GM19238 (cell line): ENCODE measurements around the gene FCN2.

ENCODE experiments used
- DNase-seq: peaks from one replicate; pipeline ENCODE4 v3.0.0; 2011; ENCODE audit warnings: low spot score; ENCODE audit not compliant: insufficient read length

Gene FCN2

DNA sequence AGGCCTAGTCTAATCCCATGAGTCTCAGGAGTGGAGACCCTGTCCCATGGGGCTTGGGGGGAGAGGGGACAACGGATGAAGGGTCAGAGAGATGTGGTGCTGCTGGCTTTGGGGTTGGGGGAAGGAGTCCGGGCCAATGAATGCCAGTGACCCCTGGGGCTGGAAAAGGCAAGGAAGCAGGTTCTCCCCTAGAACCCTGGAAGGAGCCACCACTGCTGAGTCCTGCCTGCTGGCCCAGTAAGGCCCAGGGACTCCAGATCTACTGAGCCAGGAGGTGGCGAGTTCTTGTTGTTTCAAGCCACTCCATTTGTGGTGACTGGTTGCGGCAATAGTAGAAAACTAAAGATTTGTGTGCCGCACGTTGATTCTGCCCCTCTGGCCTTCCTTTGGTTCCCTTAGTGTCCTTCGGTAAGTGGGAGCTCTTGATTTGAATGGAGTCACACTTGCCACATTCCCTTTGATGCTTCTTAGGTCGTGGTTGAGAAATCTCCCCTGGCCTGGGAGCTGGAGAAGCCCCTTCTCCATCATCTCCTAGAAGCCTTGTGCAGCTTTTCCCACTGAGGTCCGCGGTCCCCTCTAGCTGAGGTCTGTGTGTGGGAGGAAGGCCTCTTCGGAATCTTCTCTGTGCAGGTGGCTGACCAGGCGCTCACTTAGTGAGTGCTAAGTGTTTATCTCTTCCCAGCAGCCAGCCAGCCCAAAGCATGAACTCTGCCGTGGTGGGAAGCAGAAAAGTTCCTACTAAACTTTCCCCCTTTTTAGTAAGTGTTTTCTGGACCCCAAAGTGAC is 28.1 kb downstream of the FCN2 start:
- DNase-seq: no peak

DNA sequence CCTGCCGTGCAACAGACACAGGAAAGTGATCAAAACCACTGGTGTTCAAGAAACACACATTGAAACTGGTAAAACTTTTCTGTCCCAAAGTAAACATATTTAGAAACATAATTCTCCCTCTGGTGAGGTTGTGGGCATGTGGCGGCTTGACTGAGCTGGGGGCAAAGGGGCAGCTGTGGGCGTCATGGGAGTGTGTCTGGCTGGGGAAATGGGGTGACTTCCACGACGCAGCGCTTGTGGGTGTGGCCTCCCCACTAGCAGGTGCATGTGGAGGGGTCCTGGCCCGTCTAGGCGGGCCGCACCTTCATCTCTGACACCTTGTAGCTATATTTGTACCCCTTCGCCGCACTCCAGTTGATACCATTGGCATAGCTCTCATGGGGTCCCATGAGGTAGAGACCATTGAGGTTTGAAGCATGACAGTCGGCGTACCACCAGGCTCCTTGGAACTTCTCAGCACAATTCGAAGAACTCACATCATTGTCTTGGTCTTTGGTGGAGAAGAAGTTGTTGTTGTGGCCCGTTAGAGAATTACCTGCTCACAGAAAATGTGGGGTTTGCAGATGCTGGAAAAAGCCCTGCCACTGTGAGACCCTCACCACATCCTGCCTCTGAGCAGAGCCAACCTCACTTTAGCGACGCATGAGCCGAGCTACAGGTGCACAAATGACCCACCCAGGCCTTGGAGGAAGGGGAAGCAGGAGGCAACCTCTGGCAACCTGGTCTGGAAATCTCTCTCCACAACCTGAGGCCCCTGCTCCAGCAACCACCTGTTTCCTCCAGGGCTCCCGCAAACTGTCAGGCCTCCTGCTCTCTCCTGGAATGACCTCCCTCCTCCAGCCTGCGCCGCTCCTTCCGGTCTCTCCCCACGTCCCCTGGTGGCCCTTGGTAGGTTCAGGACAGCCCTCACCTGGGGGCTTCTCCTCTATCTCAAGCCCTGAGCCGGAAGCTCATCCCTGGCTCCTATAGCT is 29.2 kb downstream of the FCN2 start:
- DNase-seq: no peak

DNA sequence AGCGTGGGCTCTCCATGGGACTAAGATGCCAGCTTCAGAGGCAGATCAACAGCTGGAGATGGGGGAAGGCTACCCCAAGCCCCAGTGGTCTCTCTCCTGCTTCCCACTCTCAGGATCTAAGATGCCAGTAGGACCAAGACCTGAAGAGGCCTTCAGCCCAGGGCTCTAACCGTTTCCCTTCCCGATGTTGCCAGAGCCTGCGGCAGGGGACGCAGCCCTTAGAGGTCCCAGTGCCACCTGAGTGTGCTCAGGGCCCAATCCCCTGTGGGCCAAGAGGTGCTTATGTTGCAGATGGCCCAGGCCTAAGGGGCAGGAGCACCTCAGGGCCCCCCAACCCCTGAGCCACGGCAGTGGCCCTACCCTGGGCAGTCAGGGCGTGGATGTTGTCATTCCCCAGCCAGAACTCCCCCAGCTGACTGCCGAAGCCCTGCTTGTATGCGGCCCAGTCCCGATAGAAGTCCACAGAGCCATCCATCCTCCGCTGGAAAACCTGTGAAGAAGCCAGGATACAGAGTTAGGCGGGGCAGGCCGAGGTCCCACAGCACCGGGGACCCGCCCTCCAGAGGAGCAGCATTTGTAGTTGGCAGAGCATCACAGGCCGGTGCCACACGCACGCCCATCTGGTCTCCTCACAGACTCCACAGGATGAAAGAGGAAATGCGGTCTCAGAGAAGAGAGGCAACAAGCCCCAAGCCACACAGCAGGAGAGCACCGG is 31.7 kb downstream of the FCN2 start:
- no peak for DNase-seq

DNA sequence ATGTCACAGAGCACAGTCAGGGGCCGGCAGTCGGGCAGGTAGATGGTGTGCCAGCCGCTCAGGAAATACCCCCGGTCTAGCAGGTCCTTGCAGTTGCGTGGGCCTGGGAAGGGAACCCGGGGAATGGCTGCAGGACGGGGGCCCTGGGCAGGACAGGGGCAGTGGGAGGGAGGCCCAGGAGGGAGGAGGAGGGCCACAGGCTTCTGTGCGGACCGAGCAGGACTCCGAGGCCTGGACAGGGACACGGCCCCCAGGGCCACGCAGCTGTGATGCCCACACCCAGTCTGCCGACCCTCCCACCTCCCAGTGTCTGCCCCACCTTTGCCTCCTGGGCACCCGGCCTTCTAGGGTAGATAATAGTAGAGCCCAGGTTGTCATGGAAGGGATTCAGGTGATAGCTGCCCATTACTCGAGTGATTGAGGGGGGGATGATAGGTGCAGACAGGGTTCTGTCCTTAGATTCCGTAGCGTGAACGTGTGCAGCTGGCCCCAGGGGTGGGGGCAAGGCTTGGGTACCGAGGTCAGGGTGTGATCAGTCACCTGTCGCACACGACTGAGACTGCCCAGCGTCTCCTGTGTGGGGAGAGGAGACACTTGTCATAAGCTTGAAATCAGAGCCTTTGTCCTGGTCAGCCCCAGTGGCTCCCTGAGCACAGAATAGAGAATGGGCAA is 32.6 kb downstream of the FCN2 start:
- no peak for DNase-seq

DNA sequence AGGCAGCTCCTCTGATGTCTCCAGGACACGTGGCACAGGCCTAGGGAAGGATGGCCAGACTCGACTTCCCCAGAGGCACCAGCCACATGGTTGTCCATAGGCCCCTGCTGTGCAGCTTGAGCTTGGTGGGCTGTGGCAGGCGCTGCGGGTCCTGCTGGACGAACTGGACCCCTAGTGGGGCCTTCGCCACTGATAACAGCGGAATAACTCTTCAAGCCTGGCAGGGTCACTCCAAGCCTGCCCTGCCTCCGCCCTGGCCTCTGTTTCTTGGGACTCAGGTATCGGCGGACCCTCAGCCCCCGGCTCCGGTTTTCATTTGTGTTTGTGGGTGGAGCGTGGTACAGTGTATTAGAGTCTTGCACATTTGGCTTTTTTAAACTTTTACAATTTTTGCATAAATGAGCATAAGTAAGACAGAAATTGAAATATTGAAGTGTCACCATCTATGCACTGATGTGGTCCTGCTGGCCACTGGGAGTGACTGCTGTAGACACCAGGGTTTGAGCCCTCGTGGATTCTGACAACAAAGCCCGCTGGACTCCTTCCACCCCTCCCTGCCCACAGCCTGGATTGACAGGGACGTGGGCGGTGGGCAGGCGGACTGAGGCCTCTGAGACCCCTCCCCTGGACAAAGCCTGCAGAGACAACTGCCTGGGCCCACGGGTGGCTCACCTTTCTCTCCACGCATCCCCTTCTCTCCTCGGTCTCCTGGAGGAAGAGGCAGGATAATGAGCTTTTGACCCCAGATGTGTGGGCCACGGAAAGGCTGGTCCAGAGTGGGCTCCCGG is 33.3 kb downstream of the FCN2 start:
- no peak for DNase-seq

DNA sequence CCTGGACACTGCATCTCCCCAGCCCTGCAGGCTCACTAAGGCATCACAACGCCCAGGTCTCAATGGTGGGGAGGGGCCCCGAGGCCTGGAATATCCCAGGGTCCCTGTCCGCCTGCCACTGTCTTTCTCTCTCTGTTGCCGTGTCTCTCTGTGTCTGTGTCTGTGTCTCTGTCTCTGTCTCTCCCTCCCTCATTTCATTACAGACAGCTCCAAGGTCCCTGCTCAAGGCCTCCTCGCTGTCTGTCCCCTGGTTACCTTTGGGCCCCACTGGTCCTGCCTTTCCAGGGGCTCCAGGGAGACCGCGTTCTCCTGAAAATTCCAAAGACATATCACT is 33.9 kb downstream of the FCN2 start:
- DNase-seq: no peak

DNA sequence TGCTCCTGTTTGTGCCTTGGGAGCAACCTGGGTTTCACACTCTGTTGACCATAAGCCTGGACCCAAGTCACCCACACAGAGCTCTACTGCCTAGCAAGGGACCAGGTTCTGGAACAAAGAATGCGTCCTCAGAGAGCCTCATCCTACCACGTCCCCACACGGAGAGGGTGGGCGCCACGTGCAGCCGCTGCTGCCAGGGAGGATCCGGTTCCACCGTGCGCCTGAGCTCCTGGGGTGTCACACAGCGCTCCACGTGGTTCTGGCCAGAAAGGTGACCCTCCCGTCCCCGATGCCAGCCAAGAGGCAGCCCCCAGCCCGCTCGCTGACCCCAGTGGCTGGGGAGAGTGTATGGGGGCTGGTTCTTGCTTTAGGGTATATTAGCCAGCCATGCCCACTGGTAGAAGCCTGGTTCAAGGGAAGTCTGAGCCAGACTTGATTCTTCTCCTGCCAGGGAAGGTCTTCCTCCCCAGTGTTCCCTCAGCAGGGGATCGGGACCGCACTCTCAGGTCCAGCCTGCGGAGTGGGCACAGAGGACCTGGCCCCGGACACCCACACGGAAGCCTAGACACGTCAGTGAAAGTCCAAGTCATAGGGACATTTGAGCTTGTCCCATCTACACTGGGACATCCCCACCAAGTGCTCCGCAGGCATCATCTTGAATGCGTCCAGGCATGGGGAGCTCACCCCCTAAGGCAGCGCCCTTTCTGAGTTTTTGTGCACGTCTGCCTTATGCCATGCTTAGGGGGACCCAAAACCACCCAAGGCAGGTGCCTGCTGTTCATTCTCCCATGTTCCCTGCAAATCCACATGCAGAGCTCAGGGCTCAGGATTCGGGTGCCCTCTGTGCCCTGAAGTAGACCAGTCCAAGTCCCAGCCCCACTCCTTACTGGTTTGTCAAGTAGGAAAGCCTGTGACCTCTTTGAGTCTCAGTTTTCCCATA is 34.7 kb downstream of the FCN2 start:
- DNase-seq: no peak

DNA sequence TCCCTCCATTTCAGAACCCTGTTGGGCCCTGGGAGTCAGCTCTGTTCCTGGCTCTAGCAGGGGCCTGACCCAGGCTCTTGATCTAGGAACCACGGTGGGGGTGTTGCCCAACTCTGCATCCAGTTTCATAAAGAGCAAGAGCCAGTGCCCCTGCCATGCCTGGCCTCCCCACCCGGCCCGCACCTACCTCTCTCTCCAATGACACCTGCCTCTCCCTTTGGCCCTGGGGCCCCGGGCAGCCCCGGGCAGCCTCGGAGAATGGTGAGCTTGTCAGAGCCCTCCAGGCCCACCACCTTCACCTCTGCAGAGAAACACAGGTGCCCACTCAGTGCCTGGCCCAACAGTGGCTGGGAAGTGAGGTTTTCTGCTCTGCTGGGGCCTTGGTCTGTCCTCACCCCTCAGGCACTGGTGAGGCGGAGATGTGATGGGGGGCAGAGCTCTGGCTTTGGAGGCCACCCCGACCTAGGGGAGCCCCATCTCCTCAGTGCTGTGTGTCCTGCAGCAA is 35.6 kb downstream of the FCN2 start:
- no peak for DNase-seq

DNA sequence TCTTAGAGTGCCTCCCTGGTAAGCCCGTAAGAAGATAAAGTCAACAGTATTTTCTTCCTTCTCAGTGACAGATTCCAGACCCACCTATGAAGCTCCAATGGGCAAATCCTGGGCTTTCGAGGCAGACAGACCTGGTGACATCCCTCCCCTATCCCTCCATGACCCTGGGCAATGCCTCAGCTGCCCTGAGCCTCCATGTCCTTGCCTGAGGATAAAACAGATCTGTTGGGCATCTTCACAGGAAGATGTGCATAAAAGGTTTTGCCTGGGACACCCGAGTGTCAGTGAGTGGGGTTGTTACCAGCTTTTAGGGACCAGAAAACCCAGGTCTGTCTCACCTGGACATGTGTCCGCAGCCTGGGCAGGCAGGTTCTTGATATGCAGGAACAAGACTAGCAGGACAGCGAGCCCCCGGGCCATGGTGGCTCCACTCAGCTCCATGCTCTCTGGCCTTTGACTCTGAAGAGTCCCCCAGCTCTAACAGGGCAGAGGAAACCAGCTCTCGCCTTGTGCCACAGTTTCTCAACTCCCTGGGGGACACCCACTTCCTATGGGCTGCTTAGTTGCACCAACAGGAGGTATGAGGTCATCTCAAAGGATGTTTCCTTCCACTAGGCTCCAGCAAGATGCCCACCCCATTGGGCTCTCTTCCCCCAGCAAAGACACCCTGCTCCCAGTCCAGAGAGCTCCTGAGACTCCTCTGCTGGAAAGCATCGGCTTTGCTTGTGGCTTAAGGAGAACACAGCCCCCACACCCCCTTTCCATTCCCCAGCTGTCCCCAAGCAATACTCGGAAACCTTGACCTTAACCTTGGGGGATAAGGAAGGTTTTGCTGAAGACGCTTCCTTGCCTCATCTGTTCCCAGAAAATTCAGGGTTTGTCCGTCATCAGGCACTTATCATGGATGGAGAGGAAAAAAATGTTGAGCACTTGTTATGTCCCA is 37.1 kb downstream of the FCN2 start, which contains the start of gene FCN1:
Gene FCN1 (minus strand): TSS at position 482 of the 943 bp plus-strand sequence. CDS start 41 bp downstream, at position 441.
- DNase-seq: no peak

DNA sequence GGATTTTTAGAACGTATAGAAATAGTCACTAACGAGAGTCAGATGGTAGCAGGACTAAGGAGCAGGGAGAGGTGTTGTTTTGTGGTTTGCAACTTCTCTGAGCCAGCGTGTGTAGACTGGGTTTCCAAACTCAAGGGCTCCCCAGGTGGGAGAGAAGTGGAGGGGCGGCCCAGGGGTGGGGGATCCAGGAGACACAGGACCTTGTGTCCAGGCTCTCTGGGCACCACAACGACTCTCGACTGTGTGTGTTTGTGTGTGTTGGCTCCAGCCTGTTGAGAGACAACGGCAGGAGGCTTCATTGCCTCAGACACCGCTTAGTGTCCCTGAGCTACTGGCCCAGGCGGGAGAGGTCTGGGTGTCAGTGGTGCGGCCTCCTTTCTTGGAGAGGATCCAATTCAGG is 38.0 kb downstream of the FCN2 start:
- no peak for DNase-seq

DNA sequence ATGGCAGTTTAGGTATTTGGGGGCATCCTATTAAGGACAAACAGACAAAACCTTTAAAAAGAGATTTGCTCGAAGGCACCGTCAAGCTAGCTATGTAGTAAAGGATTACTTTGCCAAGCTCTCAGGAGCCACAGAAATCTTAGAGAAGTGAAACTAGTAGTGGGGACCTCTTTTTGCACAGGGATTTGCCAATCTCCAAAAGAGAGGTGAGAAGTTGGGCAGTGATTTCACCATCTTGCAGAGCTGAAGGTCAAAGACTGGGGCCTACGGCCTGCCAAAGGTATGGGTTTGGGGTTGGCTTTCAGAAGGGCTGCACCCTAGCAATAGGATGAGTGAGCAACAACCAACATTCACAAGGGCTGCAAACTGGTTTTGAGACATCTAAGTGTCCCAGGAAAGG is 38.7 kb downstream of the FCN2 start:
- no peak for DNase-seq

DNA sequence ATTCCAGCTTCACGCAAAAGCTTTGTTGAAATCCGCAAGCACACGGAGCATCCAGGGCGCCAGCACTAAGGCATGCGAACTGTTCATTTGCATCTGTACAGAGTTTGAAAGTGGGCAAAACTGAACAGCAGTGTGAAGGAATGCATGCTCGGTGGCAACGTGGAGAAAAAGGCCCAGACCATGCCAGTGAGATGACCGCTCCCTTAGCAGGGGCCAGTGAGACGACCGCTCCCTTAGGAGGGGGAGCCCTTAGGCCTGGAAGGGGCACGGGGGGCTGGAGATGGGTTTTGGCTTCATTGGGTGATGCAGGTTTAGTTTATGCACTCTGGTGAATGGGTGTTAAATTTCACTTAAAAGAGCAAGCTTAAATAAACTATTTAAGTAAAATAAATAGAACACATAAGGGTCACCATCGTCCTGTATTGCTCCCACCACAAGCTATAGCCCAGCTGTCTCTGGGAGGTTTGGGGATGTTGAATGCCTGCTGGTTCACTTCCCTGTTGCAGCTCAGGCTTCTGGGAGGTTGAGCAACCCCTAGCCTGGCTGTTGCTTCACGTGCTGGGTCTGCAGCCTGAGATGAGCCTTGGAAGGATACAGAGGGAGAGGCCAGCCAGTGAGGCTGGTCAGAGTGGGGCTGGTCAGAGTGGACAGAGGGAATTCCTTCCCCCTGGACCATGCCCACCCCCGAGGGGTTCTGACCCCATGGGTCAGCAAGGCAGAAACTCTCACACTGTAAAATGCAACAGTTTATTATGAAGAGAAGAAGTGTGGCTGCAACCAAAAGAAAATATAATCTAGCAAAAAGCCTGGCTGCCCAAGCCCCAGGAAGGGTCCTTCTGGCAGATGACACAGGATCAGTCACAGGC is 41.7 kb downstream of the FCN2 start:
- no peak for DNase-seq

DNA sequence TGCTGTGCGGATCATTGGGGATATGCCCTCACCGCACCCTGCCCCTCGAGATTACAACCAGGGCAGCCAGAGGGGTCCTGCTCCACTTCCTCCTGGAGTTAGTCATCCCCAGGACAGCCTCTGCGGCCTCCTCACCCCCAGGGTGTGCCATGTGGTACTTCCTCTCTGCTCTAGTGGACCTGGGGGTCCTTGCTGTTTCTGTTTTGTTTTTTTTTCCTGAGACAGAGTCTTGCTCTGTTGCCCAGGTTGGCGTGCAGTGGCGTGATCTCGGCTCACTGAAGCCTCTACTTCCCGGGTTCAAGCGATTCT is 42.3 kb downstream of the FCN2 start:
- DNase-seq: no peak

DNA sequence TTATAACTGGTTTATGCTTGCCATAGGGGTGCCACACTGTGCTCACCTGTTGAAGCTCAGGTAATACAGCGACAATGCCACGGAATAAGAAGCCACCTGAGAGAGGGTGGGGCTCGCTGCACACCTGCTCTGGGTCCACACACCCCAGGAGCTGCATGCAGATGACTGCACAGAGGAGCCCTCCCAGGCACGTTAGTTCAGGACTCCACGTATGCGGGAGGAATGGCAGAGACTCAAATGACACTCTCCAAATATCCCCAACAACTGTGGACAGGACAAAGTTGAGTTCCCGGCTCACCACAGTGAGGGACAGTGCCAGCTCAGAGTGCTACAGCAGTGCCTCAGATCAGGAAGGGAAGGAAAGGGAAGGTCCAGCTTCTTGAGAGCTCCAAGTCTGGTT is 42.9 kb downstream of the FCN2 start:
- DNase-seq: no peak

DNA sequence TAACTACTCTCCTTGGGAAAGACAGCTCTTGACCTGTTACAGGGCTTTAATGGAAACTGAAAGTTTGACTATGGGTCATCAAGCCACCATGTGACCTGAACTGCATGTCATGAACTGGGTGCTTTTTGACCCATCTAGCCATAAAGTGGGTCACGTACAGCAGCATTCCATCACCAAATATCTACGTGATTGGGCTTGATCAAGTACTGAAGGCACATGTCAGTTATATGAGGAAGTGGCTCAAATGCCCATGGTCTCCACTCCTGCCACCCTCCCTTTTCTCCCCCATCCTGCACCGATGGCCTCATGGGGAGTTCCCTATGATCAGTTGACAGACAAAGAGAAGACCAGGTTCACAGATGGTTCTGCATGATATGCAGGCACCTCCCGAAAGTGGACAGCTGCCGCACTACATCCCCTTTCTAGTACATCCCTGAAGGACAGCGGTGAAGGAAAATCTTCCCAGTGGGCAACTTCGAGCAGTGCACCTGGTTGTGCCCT is 44.5 kb downstream of the FCN2 start:
- DNase-seq: no peak

DNA sequence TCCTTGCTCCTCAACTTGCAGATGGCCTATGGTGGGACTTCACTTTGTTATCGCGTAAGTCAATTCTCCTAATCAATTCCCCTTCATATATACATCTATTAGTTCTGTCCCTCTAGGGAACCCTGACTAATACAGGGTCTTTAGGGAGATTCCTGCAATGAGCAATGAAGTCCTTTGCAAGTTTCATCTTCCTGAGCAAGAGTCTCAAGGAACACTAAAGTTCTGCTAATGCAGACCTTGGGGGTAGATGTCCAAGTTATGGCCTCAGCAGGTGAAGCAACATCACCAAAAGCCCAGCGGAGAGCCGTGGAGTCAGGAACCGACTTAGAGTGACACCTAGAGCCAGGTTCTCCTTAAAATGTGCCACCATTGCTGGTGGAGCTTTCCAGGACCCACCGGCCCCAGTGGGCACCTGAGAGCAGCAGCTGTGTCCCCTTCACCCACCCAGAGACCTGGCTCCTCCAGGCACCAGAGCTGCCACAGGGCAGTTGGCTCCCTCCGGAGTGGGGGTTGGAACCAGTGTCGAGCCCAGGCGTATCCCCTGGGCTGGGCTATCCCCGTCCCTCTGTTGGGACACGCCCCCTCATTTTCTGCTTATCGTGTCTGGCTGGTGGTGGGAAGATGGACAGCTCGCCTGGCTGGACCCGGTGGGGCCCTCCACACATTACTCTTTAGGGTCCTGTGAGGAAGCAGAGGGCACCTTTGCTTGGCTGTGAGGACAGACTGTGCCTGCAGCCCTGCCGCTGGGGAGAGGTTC is 48.0 kb downstream of the FCN2 start:
- DNase-seq: no peak
